Caco-2 (cell line): ENCODE results near the gene GHR. TPM values are rescaled to one million over a fixed set of nuclear protein-coding genes. Genes with fewer than 3 reads are reported as not detected.

ENCODE experiments used
- BruUV-seq: library from RNA; stranded (reverse); fragments of 400-500 nt; replicated peaks from 2 replicates; lab custom pipeline; 2021; lab: Mats Ljungman, UMichigan
- CTCF ChIA-PET: fragments of 300-600 bp; sonication (Branson Sonifier 250); formaldehyde crosslinking; loops from one replicate; lab custom pipeline; 2022; ENCODE audit warnings: antibody characterized with exemption; lab: Charles Lee
- POLR2A ChIA-PET: fragments of 300-600 bp; sonication (Branson Sonifier 250); formaldehyde crosslinking; loops from one replicate; lab custom pipeline; 2022; ENCODE audit warnings: antibody characterized with exemption; lab: Charles Lee
- DNase-seq, 2 experiments: peaks; one replicate each; pipeline versions ENCODE4 v3.0.0 to v3.0.0-alpha.2; 2020 to 2022
- H3K27me3 ChIP-seq: replicated peaks from 2 replicates; pipeline ENCODE4 v1.6.0; 2011; ENCODE audit warnings: low read length; ENCODE audit not compliant: control insufficient read depth, insufficient read depth
- H3K36me3 ChIP-seq: 2 replicates; pipeline ENCODE4 v1.5.1; 2011; ENCODE audit warnings: low read length; ENCODE audit not compliant: control insufficient read depth, insufficient read depth
- H3K4me1 ChIP-seq: fragments of 250-450 bp; sonication (Bioruptor Pico); 2 replicates; pipeline ENCODE4 v1.5.1; 2020; ENCODE audit warnings: mild to moderate bottlenecking
- H3K4me3 ChIP-seq: 2 replicates; pipeline ENCODE4 v1.5.1; 2011; ENCODE audit warnings: low read depth, mild to moderate bottlenecking, control low read depth, low read length
- H3K9me3 ChIP-seq: fragments of 250-450 bp; sonication (Bioruptor Pico); 2 replicates; pipeline ENCODE4 v1.5.1; 2020; ENCODE audit warnings: mild to moderate bottlenecking, moderate library complexity
- H3K27ac Mint-ChIP-seq: one replicate; pipeline ENCODE4 v1.8.0; 2022; ENCODE audit warnings: mixed read lengths; ENCODE audit not compliant: unreplicated experiment
- H3K27me3 Mint-ChIP-seq: one replicate; pipeline ENCODE4 v1.8.0; 2022; ENCODE audit warnings: mixed read lengths; ENCODE audit not compliant: insufficient read depth, unreplicated experiment
- H3K36me3 Mint-ChIP-seq: one replicate; pipeline ENCODE4 v1.8.0; 2022; ENCODE audit warnings: mild to moderate bottlenecking, mixed read lengths; ENCODE audit not compliant: insufficient read depth, unreplicated experiment
- H3K4me1 Mint-ChIP-seq: one replicate; pipeline ENCODE4 v1.8.0; 2022; ENCODE audit warnings: low read depth, mixed read lengths; ENCODE audit not compliant: unreplicated experiment
- H3K4me3 Mint-ChIP-seq: one replicate; pipeline ENCODE4 v1.8.0; 2022; ENCODE audit warnings: mild to moderate bottlenecking, moderate library complexity, mixed read lengths; ENCODE audit not compliant: unreplicated experiment
- H3K9me3 Mint-ChIP-seq: one replicate; pipeline ENCODE4 v1.8.0; 2022; ENCODE audit warnings: mixed read lengths; ENCODE audit not compliant: unreplicated experiment
- intact Hi-C: fragments of 100-400 bp; cut with micrococcal nuclease; formaldehyde crosslinking; loops from one replicate; pipeline ENCODE4 v1.10.0; 2022; ENCODE audit not compliant: unreplicated experiment
- total RNA-seq: library from RNA; stranded (reverse); gene quantifications from 2 replicates; pipeline ENCODE4 v1.2.3, GENCODE V29; 2022
- TF ChIP-seq, protein P1 (sequence below), 2 experiments: fragments of 200-600 bp in 1 of 2; IDR thresholded peaks; 1 replicate in 1 of 2; 2 replicates in 1 of 2; pipeline versions ENCODE4 v1.5.1 to v1.8.0; 2011 to 2022; ENCODE audit warnings: antibody characterized with exemption in 1 of 2, control low read depth in 1 of 2, inconsistent platforms in 1 of 2, low read depth in 1 of 2, low read length in 1 of 2, mild to moderate bottlenecking in 1 of 2, moderate library complexity in 1 of 2; ENCODE audit not compliant: insufficient read depth in 1 of 2, severe bottlenecking in 1 of 2, unreplicated experiment in 1 of 2

Gene GHR
- total RNA-seq, 1 experiment from 2014 or later, result 0.54 TPM

DNA sequence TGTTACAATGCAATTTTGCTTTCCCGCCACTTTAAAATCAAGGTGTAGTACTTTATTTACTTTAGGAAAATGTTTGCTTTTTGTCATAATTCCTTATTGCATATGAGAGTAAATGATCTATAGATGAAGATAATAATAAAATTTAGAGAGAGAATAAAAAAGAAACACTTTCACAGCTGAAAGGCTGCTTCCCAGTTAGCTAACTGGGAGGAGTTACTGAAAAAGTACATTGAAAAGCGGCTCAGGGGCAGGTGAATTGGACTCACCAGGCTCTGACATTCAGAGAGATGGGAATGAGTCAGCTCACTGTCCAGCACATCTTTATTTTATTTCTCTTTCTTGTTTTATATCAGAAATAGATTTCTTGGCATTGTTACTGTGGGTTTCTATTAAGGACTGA, 201.7 kb downstream of the GHR start:
- H3K27me3 Mint-ChIP-seq, result no peaks in the 10 kb centered on the region
- intact Hi-C loops, result no loop called here
- Histone ChIP-seq H3K36me3 (no peaks in the 10 kb centered on the region), H3K4me3 (no peak overlapping the region), H3K4me1 (no peaks in the 10 kb centered on the region), H3K27me3 (no peaks in the 10 kb centered on the region), H3K9me3 (no peaks in the 10 kb centered on the region)
- no peaks in the 10 kb centered on the region for H3K36me3 Mint-ChIP-seq
- ChIA-PET POLR2A (no interaction called here), CTCF (no interaction called here)
- TF ChIP-seq, protein P1, sequence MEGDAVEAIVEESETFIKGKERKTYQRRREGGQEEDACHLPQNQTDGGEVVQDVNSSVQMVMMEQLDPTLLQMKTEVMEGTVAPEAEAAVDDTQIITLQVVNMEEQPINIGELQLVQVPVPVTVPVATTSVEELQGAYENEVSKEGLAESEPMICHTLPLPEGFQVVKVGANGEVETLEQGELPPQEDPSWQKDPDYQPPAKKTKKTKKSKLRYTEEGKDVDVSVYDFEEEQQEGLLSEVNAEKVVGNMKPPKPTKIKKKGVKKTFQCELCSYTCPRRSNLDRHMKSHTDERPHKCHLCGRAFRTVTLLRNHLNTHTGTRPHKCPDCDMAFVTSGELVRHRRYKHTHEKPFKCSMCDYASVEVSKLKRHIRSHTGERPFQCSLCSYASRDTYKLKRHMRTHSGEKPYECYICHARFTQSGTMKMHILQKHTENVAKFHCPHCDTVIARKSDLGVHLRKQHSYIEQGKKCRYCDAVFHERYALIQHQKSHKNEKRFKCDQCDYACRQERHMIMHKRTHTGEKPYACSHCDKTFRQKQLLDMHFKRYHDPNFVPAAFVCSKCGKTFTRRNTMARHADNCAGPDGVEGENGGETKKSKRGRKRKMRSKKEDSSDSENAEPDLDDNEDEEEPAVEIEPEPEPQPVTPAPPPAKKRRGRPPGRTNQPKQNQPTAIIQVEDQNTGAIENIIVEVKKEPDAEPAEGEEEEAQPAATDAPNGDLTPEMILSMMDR (IDR thresholded peaks at IDR 0.05; ENCODE audit: insufficient read depth in 1 of 2, low read depth in 1 of 2, low read length in 1 of 2, severe bottlenecking in 1 of 2, unreplicated experiment in 1 of 2), result no peak
- no TSS peak for BruUV-seq
- no peak overlapping the region for H3K27ac Mint-ChIP-seq
- H3K9me3 Mint-ChIP-seq, result no peaks in the 10 kb centered on the region
- no peak for DNase-seq
- no peaks in the 10 kb centered on the region for H3K4me1 Mint-ChIP-seq
- H3K4me3 Mint-ChIP-seq, result no peak overlapping the region

DNA sequence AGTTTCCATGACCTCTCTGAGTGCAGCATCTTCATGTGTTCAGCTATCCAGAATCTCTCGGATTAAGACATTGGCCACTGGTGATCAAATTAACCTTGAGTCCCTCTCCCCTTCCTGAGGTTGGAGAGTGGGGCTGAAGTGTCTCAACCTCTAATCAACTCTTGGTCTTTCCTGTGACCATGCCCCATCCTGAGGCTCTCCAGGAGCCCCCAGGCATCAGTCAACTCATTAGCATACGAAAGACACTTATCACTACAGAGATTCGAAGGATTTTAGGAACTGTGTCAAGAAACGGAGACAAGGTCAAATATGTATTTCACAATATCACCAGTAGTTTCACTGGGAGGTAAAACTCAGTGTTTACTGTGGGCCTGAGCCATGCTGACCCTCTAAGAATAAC, 203.2 kb downstream of the GHR start:
- H3K4me1 ChIP-seq, result no peaks in the 10 kb centered on the region
- Mint-ChIP-seq H3K36me3 (no peaks in the 10 kb centered on the region), H3K9me3 (no peaks in the 10 kb centered on the region), H3K27me3 (no peaks in the 10 kb centered on the region), H3K4me1 (no peaks in the 10 kb centered on the region), H3K4me3 (no peak overlapping the region), H3K27ac (no peak overlapping the region)
- intact Hi-C loops, result no loop called here
- TF ChIP-seq, protein P1 (IDR thresholded peaks at IDR 0.05; ENCODE audit: insufficient read depth in 1 of 2, low read depth in 1 of 2, low read length in 1 of 2, severe bottlenecking in 1 of 2, unreplicated experiment in 1 of 2), result no peak
- ChIA-PET POLR2A (no interaction called here), CTCF (no interaction called here)
- no TSS peak for BruUV-seq
- DNase-seq, result no peak
- no peaks in the 10 kb centered on the region for H3K9me3 ChIP-seq
- H3K27me3 ChIP-seq, result no peaks in the 10 kb centered on the region
- no peak overlapping the region for H3K4me3 ChIP-seq
- H3K36me3 ChIP-seq, result no peaks in the 10 kb centered on the region

DNA sequence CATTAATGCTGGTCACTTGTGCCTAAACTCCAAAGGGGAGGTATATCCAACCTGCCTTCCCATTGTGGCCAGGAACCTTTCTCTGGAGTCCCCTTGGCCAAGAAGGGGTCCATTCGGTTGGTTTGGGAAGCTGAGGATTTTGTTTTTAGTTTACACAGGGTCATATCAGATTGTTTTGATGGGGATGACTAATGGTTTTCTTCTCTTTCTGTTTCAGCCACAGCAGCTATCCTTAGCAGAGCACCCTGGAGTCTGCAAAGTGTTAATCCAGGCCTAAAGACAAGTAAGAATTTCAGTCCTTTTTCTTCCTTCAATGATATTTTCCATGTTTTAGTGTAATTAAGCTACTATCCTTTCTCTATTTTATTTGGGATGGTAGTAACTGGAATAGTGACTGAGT, 205.6 kb downstream of the GHR start:
- CTCF ChIA-PET, result no interaction called here
- intact Hi-C loops, result no loop called here
- no peaks in the 10 kb centered on the region for H3K9me3 Mint-ChIP-seq
- H3K4me3 Mint-ChIP-seq, result no peak overlapping the region
- H3K4me1 Mint-ChIP-seq, result peaks cover 7% of the 10 kb centered on the region
- no TSS peak for BruUV-seq
- TF ChIP-seq, protein P1 (IDR thresholded peaks at IDR 0.05; ENCODE audit: insufficient read depth in 1 of 2, low read depth in 1 of 2, low read length in 1 of 2, severe bottlenecking in 1 of 2, unreplicated experiment in 1 of 2), result no peak
- DNase-seq, result no peak
- Histone ChIP-seq H3K9me3 (no peaks in the 10 kb centered on the region), H3K4me1 (no peaks in the 10 kb centered on the region; the same call in 1 of the 2 replicates), H3K27me3 (no peaks in the 10 kb centered on the region), H3K36me3 (no peaks in the 10 kb centered on the region), H3K4me3 (no peak overlapping the region)
- POLR2A ChIA-PET, result no interaction called here
- H3K27ac Mint-ChIP-seq, result no peak overlapping the region
- no peaks in the 10 kb centered on the region for H3K36me3 Mint-ChIP-seq
- no peaks in the 10 kb centered on the region for H3K27me3 Mint-ChIP-seq
